Neural progenitor cell (in vitro differentiated cells): ENCODE measurements around the gene CKMT2.

Source experiments
- EZH2 ChIP-seq: fragments of 200-600 bp; sonication (generic); IDR thresholded peaks from 2 replicates; pipeline ENCODE4 v1.6.1; 2017; ENCODE audit warnings: antibody characterized with exemption, mild to moderate bottlenecking, moderate library complexity
- TF ChIP-seq, protein P1 (sequence below): fragments of 200-600 bp; sonication (generic); IDR thresholded peaks from 2 replicates; pipeline ENCODE4 v1.5.1; 2017; ENCODE audit warnings: antibody characterized with exemption, mild to moderate bottlenecking

DNA sequence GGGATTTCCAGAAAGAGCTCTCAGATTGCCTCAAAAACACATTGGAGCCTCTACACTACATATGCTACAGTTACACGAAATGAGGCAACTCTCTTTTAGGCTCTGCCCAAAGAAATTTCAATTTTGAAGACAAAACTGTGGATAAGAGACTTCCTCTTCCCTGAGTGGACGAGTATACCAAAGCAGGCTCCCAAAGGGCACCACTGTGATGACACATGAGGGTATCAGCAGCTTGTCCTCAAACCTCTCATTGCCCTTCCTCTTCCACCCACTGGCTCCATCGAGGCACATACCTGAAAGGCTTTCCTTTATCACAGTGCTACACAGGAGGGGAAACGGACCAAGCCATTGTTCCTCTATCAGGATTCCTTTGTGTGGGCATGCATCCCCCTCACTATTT is 11.3 kb downstream of the CKMT2 start:
- TF ChIP-seq, protein P1, sequence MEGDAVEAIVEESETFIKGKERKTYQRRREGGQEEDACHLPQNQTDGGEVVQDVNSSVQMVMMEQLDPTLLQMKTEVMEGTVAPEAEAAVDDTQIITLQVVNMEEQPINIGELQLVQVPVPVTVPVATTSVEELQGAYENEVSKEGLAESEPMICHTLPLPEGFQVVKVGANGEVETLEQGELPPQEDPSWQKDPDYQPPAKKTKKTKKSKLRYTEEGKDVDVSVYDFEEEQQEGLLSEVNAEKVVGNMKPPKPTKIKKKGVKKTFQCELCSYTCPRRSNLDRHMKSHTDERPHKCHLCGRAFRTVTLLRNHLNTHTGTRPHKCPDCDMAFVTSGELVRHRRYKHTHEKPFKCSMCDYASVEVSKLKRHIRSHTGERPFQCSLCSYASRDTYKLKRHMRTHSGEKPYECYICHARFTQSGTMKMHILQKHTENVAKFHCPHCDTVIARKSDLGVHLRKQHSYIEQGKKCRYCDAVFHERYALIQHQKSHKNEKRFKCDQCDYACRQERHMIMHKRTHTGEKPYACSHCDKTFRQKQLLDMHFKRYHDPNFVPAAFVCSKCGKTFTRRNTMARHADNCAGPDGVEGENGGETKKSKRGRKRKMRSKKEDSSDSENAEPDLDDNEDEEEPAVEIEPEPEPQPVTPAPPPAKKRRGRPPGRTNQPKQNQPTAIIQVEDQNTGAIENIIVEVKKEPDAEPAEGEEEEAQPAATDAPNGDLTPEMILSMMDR, result no peak
- TF ChIP-seq EZH2, result no peak
